ENCODE measurements around the gene AFDN. TPM values are rescaled to one million over a fixed set of nuclear protein-coding genes. Genes with fewer than 3 reads are reported as not detected.

AFDN gene
- total RNA-seq, 4 donors from 2014 or later: 134 to 179 (median 144) TPM

DNA sequence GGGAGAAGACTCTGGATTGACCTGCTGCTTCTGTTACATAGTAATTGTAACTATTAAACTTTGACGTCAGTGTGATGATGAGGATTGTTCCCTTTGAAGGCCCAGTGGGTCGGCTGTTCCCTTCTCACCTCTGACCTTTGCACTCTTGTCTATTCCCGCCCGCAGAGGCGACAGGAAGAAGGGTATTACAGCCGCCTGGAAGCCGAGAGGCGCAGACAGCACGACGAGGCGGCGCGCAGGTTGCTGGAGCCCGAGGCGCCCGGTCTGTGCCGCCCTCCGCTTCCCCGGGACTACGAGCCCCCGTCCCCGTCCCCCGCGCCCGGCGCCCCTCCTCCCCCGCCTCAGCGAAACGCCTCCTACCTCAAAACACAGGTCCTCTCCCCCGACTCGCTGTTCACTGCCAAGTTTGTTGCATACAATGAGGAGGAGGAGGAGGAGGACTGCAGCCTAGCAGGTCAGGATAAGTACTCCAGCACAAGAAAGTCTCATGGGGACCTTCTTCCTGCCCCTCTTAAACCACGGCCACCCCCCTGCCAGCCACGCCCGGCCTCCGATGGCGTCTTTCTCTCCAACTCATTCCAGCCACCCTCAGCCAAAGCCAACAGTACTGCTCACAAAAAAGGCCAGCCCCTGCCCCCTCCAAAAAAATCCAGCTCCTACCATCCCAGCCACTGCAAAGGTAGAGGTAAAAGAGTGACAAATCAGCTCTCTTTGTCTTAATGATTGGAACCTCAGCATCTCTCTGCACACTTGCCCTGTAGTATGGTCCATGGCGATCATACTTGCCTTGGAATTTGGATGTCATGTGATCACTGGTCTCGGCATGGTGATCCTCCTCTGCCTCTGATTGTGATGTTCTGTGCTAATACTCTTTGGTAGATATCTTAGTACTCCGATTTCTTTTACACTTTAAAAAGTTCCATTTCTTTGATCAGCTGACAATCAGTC is 139.2 kb downstream of the AFDN start:
- Histone ChIP-seq H3K4me3 (no peak overlapping the region), H3K27me3 (no peaks in the 10 kb centered on the region), H3K4me1 (peaks cover 0 to 18% (median 0%) of the 10 kb centered on the region in 4 donors), H3K27ac (peak overlapping the region; percentile 42 to 84 (median 59)), H3K9me3 (no peaks in the 10 kb centered on the region), H3K36me3 (peaks cover 0 to 59% (median 0%) of the 10 kb centered on the region in 3 donors)
- DNase-seq (ENCODE audit: low spot score in 2 of 2): no peak
- 64 to 67% methylated on average over 33 to 39 of the region's 39 CpGs for WGBS, 2 donors
- TF ChIP-seq EP300 (IDR thresholded peaks at IDR 0.05): no peak

GRCh38 chr6:167966540-167966905 is 139.8 kb downstream of the AFDN start:
- H3K4me3 ChIP-seq: no peak overlapping the region
- peak in 1 of 2 donors; percentile 28 for DNase-seq (ENCODE audit: low spot score in 2 of 2)
- peak overlapping the region in 3 of 4 donors; percentile 6 to 84 (median 55) for H3K27ac ChIP-seq
- peaks cover 0 to 18% (median 0%) of the 10 kb centered on the region in 4 donors for H3K4me1 ChIP-seq
- H3K36me3 ChIP-seq: peaks cover 0 to 59% (median 0%) of the 10 kb centered on the region in 3 donors
- no peaks in the 10 kb centered on the region for H3K9me3 ChIP-seq
- TF ChIP-seq, protein P1, sequence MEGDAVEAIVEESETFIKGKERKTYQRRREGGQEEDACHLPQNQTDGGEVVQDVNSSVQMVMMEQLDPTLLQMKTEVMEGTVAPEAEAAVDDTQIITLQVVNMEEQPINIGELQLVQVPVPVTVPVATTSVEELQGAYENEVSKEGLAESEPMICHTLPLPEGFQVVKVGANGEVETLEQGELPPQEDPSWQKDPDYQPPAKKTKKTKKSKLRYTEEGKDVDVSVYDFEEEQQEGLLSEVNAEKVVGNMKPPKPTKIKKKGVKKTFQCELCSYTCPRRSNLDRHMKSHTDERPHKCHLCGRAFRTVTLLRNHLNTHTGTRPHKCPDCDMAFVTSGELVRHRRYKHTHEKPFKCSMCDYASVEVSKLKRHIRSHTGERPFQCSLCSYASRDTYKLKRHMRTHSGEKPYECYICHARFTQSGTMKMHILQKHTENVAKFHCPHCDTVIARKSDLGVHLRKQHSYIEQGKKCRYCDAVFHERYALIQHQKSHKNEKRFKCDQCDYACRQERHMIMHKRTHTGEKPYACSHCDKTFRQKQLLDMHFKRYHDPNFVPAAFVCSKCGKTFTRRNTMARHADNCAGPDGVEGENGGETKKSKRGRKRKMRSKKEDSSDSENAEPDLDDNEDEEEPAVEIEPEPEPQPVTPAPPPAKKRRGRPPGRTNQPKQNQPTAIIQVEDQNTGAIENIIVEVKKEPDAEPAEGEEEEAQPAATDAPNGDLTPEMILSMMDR (IDR thresholded peaks at IDR 0.05): no peak
- peak; percentile 47 to 48 for TF ChIP-seq EP300 (IDR thresholded peaks at IDR 0.05)
- no peaks in the 10 kb centered on the region for H3K27me3 ChIP-seq
- 75 to 79% methylated on average over 8 of the region's 8 CpGs for WGBS, 2 donors

GRCh38 chr6:167968091-167968490 is 141.4 kb downstream of the AFDN start:
- H3K27me3 ChIP-seq: no peaks in the 10 kb centered on the region
- peaks cover 0 to 18% (median 0%) of the 10 kb centered on the region in 4 donors for H3K4me1 ChIP-seq
- peaks cover 0 to 57% (median 0%) of the 10 kb centered on the region in 3 donors for H3K36me3 ChIP-seq
- no peak for DNase-seq (ENCODE audit: low spot score in 2 of 2)
- TF ChIP-seq, protein P1 (IDR thresholded peaks at IDR 0.05): peak in 2 of 5 experiments; percentile 19 to 22
- TF ChIP-seq EP300 (IDR thresholded peaks at IDR 0.05): no peak
- WGBS, 2 donors: 76 to 82% methylated on average over 6 of the region's 6 CpGs
- no peak overlapping the region for H3K27ac ChIP-seq
- H3K9me3 ChIP-seq: no peaks in the 10 kb centered on the region
- H3K4me3 ChIP-seq: no peak overlapping the region

DNA sequence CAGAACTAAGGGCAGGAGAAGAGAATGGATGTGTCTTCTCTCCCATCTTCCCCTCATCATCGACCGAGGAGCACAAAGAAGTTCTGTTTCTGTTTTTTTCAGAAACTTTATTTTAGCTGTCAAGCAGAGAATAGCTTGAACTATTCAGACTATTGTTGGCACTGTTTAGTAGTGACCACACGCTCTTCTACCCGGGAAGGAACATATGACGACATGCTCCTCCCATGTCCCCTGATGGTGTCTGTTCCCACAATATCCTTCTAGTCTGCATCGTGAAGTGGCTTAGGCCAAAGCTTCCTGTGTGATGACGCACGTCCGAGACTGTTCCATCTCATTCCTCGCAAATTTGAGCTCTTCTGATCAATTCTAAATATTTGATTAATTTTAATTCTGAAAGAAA is 143.5 kb downstream of the AFDN start:
- peaks cover 0 to 47% (median 0%) of the 10 kb centered on the region in 3 donors for H3K36me3 ChIP-seq
- WGBS, 2 donors: 48 to 52% methylated on average over 10 of the region's 10 CpGs

GRCh38 chr6:167972193-167972592 is 145.5 kb downstream of the AFDN start:
- Histone ChIP-seq H3K9me3 (no peaks in the 10 kb centered on the region), H3K4me1 (peaks cover 0 to 15% (median 0%) of the 10 kb centered on the region in 4 donors), H3K36me3 (peaks cover 0 to 30% (median 0%) of the 10 kb centered on the region in 3 donors), H3K27me3 (no peaks in the 10 kb centered on the region), H3K4me3 (no peak overlapping the region), H3K27ac (no peak overlapping the region)
- TF ChIP-seq EP300 (IDR thresholded peaks at IDR 0.05) (no peak), POLR2A (IDR thresholded peaks at IDR 0.05) (no peak)
- TF ChIP-seq, protein P1 (IDR thresholded peaks at IDR 0.05): no peak
- DNase-seq (ENCODE audit: low spot score in 2 of 2): no peak
- WGBS, 2 donors: 89 to 95% methylated on average over 10 of the region's 10 CpGs

More for the DNA sequence above, 143.5 kb downstream of the AFDN start:
- TF ChIP-seq, protein P1 (IDR thresholded peaks at IDR 0.05): no peak
- TF ChIP-seq POLR2A (IDR thresholded peaks at IDR 0.05) (no peak), EP300 (IDR thresholded peaks at IDR 0.05) (no peak)
- Histone ChIP-seq H3K4me3 (no peak overlapping the region), H3K4me1 (peaks cover 0 to 26% (median 0%) of the 10 kb centered on the region in 4 donors), H3K27me3 (no peaks in the 10 kb centered on the region), H3K27ac (peak overlapping the region in 2 of 4 donors; percentile 9 to 34), H3K9me3 (no peaks in the 10 kb centered on the region)
- DNase-seq (ENCODE audit: low spot score in 2 of 2): no peak
